Measurements from ENCODE around the gene L3MBTL2. TPM values are rescaled to one million over a fixed set of nuclear protein-coding genes. Genes with fewer than 3 reads are reported as not detected.
"Not testable (repeated sequence)": the region's sequence is repeated elsewhere in the genome, so short reads cannot be mapped to it uniquely, and the experiment has no call there.

L3MBTL2 gene
- total RNA-seq, 1 experiment from 2014 or later, result 23.7 TPM

GRCh38 chr22:41257696-41258095, 52.6 kb downstream of the L3MBTL2 start:
- Histone ChIP-seq H3K4me3 (no peak overlapping the region), H3K27ac (no peak overlapping the region), H3K27me3 (replicated peaks) (no peaks in the 10 kb centered on the region), H3K9me3 (replicated peaks) (no peaks in the 10 kb centered on the region), H3K4me1 (replicated peaks) (peaks cover 23% of the 10 kb centered on the region), H3K36me3 (peaks cover 99% of the 10 kb centered on the region)
- no peak for DNase-seq (ENCODE audit: low read depth in 1 of 2, low spot score in 2 of 2)

GRCh38 chr22:41259756-41260155, 54.6 kb downstream of the L3MBTL2 start:
- H3K9me3 ChIP-seq (replicated peaks); DNase-seq (ENCODE audit: low read depth in 1 of 2, low spot score in 2 of 2); H3K4me3 ChIP-seq; H3K27ac ChIP-seq; H3K27me3 ChIP-seq (replicated peaks): not testable (repeated sequence)
- Histone ChIP-seq H3K4me1 (replicated peaks) (peaks cover 23% of the 10 kb centered on the region), H3K36me3 (peaks cover 99% of the 10 kb centered on the region)

GRCh38 chr22:41260871-41261270, 55.8 kb downstream of the L3MBTL2 start:
- H3K27ac ChIP-seq, result no peak overlapping the region
- DNase-seq (ENCODE audit: low read depth in 1 of 2, low spot score in 2 of 2), result no peak
- H3K27me3 ChIP-seq (replicated peaks), result no peaks in the 10 kb centered on the region
- H3K36me3 ChIP-seq, result peaks cover 100% of the 10 kb centered on the region
- no peak overlapping the region for H3K4me3 ChIP-seq
- no peaks in the 10 kb centered on the region for H3K9me3 ChIP-seq (replicated peaks)
- peaks cover 23% of the 10 kb centered on the region for H3K4me1 ChIP-seq (replicated peaks)

GRCh38 chr22:41261541-41262249, 56.6 kb downstream of the L3MBTL2 start:
- DNase-seq (ENCODE audit: low read depth in 1 of 2, low spot score in 2 of 2), result no peak
- Histone ChIP-seq H3K36me3 (peaks cover 100% of the 10 kb centered on the region), H3K4me3 (no peak overlapping the region), H3K27me3 (replicated peaks) (no peaks in the 10 kb centered on the region), H3K27ac (no peak overlapping the region), H3K9me3 (replicated peaks) (no peaks in the 10 kb centered on the region), H3K4me1 (replicated peaks) (peaks cover 15% of the 10 kb centered on the region)

GRCh38 chr22:41262250-41262765, 57.2 kb downstream of the L3MBTL2 start:
- DNase-seq (ENCODE audit: low read depth in 1 of 2, low spot score in 2 of 2), result no peak
- H3K9me3 ChIP-seq (replicated peaks), result no peaks in the 10 kb centered on the region
- no peak overlapping the region for H3K4me3 ChIP-seq
- peaks cover 9% of the 10 kb centered on the region for H3K4me1 ChIP-seq (replicated peaks)
- H3K27me3 ChIP-seq (replicated peaks), result no peaks in the 10 kb centered on the region
- peaks cover 100% of the 10 kb centered on the region for H3K36me3 ChIP-seq
- no peak overlapping the region for H3K27ac ChIP-seq

GRCh38 chr22:41263704-41264103, 58.6 kb downstream of the L3MBTL2 start:
- H3K9me3 ChIP-seq (replicated peaks), result no peaks in the 10 kb centered on the region
- no peaks in the 10 kb centered on the region for H3K4me1 ChIP-seq (replicated peaks)
- H3K27ac ChIP-seq, result no peak overlapping the region
- DNase-seq (ENCODE audit: low read depth in 1 of 2, low spot score in 2 of 2), result no peak
- H3K4me3 ChIP-seq, result no peak overlapping the region
- H3K36me3 ChIP-seq, result peaks cover 100% of the 10 kb centered on the region
- no peaks in the 10 kb centered on the region for H3K27me3 ChIP-seq (replicated peaks)

GRCh38 chr22:41264408-41264941, 59.4 kb downstream of the L3MBTL2 start:
- Histone ChIP-seq H3K9me3 (replicated peaks) (no peaks in the 10 kb centered on the region), H3K4me3 (no peak overlapping the region), H3K27me3 (replicated peaks) (no peaks in the 10 kb centered on the region), H3K27ac (no peak overlapping the region), H3K4me1 (replicated peaks) (no peaks in the 10 kb centered on the region), H3K36me3 (peaks cover 100% of the 10 kb centered on the region)
- DNase-seq (ENCODE audit: low read depth in 1 of 2, low spot score in 2 of 2), result no peak

- Histone ChIP-seq H3K27ac (no peak overlapping the region), H3K36me3 (peaks cover 100% of the 10 kb centered on the region), H3K4me1 (replicated peaks) (no peaks in the 10 kb centered on the region), H3K4me3 (no peak overlapping the region), H3K27me3 (replicated peaks) (no peaks in the 10 kb centered on the region), H3K9me3 (replicated peaks) (no peaks in the 10 kb centered on the region)
- DNase-seq (ENCODE audit: low read depth in 1 of 2, low spot score in 2 of 2), result no peak
Measured at GRCh38 chr22:41267958-41268357, 62.8 kb downstream of the L3MBTL2 start.

GRCh38 chr22:41271787-41272186, 66.7 kb downstream of the L3MBTL2 start:
- H3K36me3 ChIP-seq, result peaks cover 100% of the 10 kb centered on the region
- no peaks in the 10 kb centered on the region for H3K4me1 ChIP-seq (replicated peaks)
- H3K9me3 ChIP-seq (replicated peaks), result no peaks in the 10 kb centered on the region
- H3K27me3 ChIP-seq (replicated peaks), result no peaks in the 10 kb centered on the region
- no peak overlapping the region for H3K27ac ChIP-seq
- no peak overlapping the region for H3K4me3 ChIP-seq
- no peak for DNase-seq (ENCODE audit: low read depth in 1 of 2, low spot score in 2 of 2)

- H3K36me3 ChIP-seq, result peaks cover 97% of the 10 kb centered on the region
- no peaks in the 10 kb centered on the region for H3K9me3 ChIP-seq (replicated peaks)
- no peaks in the 10 kb centered on the region for H3K4me1 ChIP-seq (replicated peaks)
- no peak overlapping the region for H3K4me3 ChIP-seq
- DNase-seq (ENCODE audit: low read depth in 1 of 2, low spot score in 2 of 2), result no peak
- H3K27me3 ChIP-seq (replicated peaks), result no peaks in the 10 kb centered on the region
- H3K27ac ChIP-seq, result no peak overlapping the region
Measured at GRCh38 chr22:41273128-41273527, 68.0 kb downstream of the L3MBTL2 start.

- no peak overlapping the region for H3K27ac ChIP-seq
- peaks cover 97% of the 10 kb centered on the region for H3K36me3 ChIP-seq
- no peaks in the 10 kb centered on the region for H3K4me1 ChIP-seq (replicated peaks)
- DNase-seq (ENCODE audit: low read depth in 1 of 2, low spot score in 2 of 2), result no peak
- no peak overlapping the region for H3K4me3 ChIP-seq
- H3K9me3 ChIP-seq (replicated peaks), result no peaks in the 10 kb centered on the region
- no peaks in the 10 kb centered on the region for H3K27me3 ChIP-seq (replicated peaks)
Measured at GRCh38 chr22:41274856-41275255, 69.7 kb downstream of the L3MBTL2 start.

- no peak overlapping the region for H3K27ac ChIP-seq
- H3K36me3 ChIP-seq, result peaks cover 97% of the 10 kb centered on the region
- H3K4me1 ChIP-seq (replicated peaks), result peaks cover 16% of the 10 kb centered on the region
- no peak for DNase-seq (ENCODE audit: low read depth in 1 of 2, low spot score in 2 of 2)
- H3K27me3 ChIP-seq (replicated peaks), result no peaks in the 10 kb centered on the region
- no peaks in the 10 kb centered on the region for H3K9me3 ChIP-seq (replicated peaks)
- H3K4me3 ChIP-seq, result no peak overlapping the region
Measured at GRCh38 chr22:41280065-41280464, 75.0 kb downstream of the L3MBTL2 start.

GRCh38 chr22:41280854-41281253, 75.7 kb downstream of the L3MBTL2 start:
- H3K9me3 ChIP-seq (replicated peaks), result no peaks in the 10 kb centered on the region
- peaks cover 22% of the 10 kb centered on the region for H3K4me1 ChIP-seq (replicated peaks)
- DNase-seq (ENCODE audit: low read depth in 1 of 2, low spot score in 2 of 2), result no peak
- no peaks in the 10 kb centered on the region for H3K27me3 ChIP-seq (replicated peaks)
- peaks cover 97% of the 10 kb centered on the region for H3K36me3 ChIP-seq
- H3K27ac ChIP-seq, result no peak overlapping the region
- no peak overlapping the region for H3K4me3 ChIP-seq

Data from SJSA1 (cell line).